ENCODE data around the gene PFDN4.

The PFDN4 gene

GRCh38 chr20:54200487-54201267 lies 7.2 kb upstream of the PFDN4 start:
- no peak for DNase-seq (ENCODE audit: low spot score)

- DNase-seq (ENCODE audit: low spot score): no peak
These were observed 6.5 kb upstream of the PFDN4 start for GRCh38 chr20:54201268-54201846.

- DNase-seq (ENCODE audit: low spot score): no peak
These were observed 4.6 kb upstream of the PFDN4 start for GRCh38 chr20:54203281-54203680.

GRCh38 chr20:54204063-54204462 lies 3.8 kb upstream of the PFDN4 start:
- DNase-seq (ENCODE audit: low spot score): no peak

- DNase-seq (ENCODE audit: low spot score): no peak
These were observed 3.4 kb upstream of the PFDN4 start for GRCh38 chr20:54204481-54204880.

GRCh38 chr20:54205450-54205849 lies 2.4 kb upstream of the PFDN4 start:
- DNase-seq (ENCODE audit: low spot score): peak; percentile 61

- DNase-seq (ENCODE audit: low spot score): no peak
These were observed 689 bp upstream of the PFDN4 start for GRCh38 chr20:54207053-54207742.

GRCh38 chr20:54208548-54209176 lies 775 bp downstream of the PFDN4 start:
- peak; percentile 41 for DNase-seq (ENCODE audit: low spot score)

GRCh38 chr20:54209216-54209813 lies 1.4 kb downstream of the PFDN4 start:
- no peak for DNase-seq (ENCODE audit: low spot score)

- DNase-seq (ENCODE audit: low spot score): no peak
These were observed 4.3 kb downstream of the PFDN4 start for GRCh38 chr20:54212226-54212625.

- DNase-seq (ENCODE audit: low spot score): no peak
These were observed 5.0 kb downstream of the PFDN4 start for GRCh38 chr20:54212871-54213270.

- no peak for DNase-seq (ENCODE audit: low spot score)
These were observed 6.7 kb downstream of the PFDN4 start for GRCh38 chr20:54214566-54214965.

- DNase-seq (ENCODE audit: low spot score): no peak
These were observed 7.4 kb downstream of the PFDN4 start for GRCh38 chr20:54215157-54215789.

- DNase-seq (ENCODE audit: low spot score): no peak
These were observed 9.9 kb downstream of the PFDN4 start for GRCh38 chr20:54217762-54218161.

GRCh38 chr20:54218470-54218869 lies 10.6 kb downstream of the PFDN4 start:
- no peak for DNase-seq (ENCODE audit: low spot score)

GRCh38 chr20:54219751-54220426 lies 12.0 kb downstream of the PFDN4 start:
- DNase-seq (ENCODE audit: low spot score): peak; percentile 42

GRCh38 chr20:54220722-54221121 lies 12.8 kb downstream of the PFDN4 start:
- no peak for DNase-seq (ENCODE audit: low spot score)

- no peak for DNase-seq (ENCODE audit: low spot score)
These were observed 13.5 kb downstream of the PFDN4 start for GRCh38 chr20:54221353-54221752.

GRCh38 chr20:54221996-54222890 lies 14.4 kb downstream of the PFDN4 start:
- DNase-seq (ENCODE audit: low spot score): no peak

- DNase-seq (ENCODE audit: low spot score): no peak
These were observed 15.4 kb downstream of the PFDN4 start for GRCh38 chr20:54223285-54223684.

All from SK-N-DZ (cell line).